ENCODE measurements around the gene RPL37. TPM values are rescaled to one million over a fixed set of nuclear protein-coding genes. Genes with fewer than 3 reads are reported as not detected.
"Not testable (repeated sequence)": the region's sequence is repeated elsewhere in the genome, so short reads cannot be mapped to it uniquely, and the experiment has no call there.

RPL37 gene
- total RNA-seq, 4 donors from 2014 or later: 42.4 to 155 (median 92.9) TPM

DNA sequence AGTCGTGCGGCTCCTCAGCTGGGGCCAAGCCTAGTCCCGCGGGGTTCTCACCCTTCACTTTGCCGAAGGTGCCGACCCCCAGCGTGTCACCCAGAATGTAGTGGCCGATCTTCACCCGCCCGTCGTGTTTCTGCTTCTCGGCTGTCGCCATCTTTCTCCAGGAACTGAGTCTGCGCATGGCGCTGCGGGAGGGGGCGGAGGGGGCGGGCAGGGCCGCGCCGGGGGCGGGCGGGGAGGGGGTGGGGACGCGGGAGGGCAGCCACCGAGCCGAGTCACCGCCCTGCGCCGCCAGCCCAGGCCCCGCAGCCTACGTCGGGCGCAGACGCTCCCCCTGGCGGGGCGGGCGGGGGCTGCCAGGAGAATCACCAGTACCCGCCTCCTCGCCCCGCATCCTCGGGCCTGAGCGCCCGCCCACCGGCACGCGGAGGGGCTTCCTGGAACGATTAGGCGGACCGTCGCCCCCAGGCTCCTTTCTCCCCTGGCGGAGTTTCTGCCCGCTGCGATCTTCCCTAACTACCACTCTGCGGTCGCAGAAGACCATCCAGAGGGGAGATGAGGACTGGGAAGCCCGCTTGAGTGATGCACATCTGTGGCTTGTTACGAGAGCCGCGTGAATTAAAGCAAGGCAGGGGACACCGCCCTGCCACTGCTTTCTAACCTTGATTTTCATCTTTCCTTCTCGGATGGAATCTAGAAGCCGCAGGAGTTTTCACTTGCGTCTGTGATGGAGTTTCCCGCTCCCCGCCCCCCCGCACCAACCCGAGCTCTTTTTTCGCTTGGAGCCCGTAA, 36.8 kb downstream of the RPL37 start, which contains the start of gene PRKAA1:
Gene PRKAA1, minus strand, starts transcription at position 363 of the 789 bp plus-strand sequence. Its CDS starts 185 bp downstream, at position 178.
- intact Hi-C loops (cut with DNase I; ENCODE audit: low total_unique reads): loop anchor here (1.0 kb wide), 2 partner anchors 37 to 43 kb away; partner anchors contain the start of genes RPL37 and TTC33
- TF ChIP-seq, protein P1, sequence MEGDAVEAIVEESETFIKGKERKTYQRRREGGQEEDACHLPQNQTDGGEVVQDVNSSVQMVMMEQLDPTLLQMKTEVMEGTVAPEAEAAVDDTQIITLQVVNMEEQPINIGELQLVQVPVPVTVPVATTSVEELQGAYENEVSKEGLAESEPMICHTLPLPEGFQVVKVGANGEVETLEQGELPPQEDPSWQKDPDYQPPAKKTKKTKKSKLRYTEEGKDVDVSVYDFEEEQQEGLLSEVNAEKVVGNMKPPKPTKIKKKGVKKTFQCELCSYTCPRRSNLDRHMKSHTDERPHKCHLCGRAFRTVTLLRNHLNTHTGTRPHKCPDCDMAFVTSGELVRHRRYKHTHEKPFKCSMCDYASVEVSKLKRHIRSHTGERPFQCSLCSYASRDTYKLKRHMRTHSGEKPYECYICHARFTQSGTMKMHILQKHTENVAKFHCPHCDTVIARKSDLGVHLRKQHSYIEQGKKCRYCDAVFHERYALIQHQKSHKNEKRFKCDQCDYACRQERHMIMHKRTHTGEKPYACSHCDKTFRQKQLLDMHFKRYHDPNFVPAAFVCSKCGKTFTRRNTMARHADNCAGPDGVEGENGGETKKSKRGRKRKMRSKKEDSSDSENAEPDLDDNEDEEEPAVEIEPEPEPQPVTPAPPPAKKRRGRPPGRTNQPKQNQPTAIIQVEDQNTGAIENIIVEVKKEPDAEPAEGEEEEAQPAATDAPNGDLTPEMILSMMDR (IDR thresholded peaks at IDR 0.05 in 4 of 5, conservative IDR thresholded peaks at IDR 0.05 in 1 of 5): peak; percentile 27 to 86 (median 68)
- peak; percentile 41 to 57 for TF ChIP-seq POLR2A (IDR thresholded peaks at IDR 0.05)
- ATAC-seq (peak; percentile 85 to 86), DNase-seq (peak; percentile 74 to 86)
- H3K4me1 ChIP-seq: peaks cover 19 to 21% of the 10 kb centered on the region in 2 donors
- no peaks in the 10 kb centered on the region for H3K9me3 ChIP-seq
- H3K27ac ChIP-seq: peak within 1 kb of the TSS; percentile 89 to 99 (median 98)
- H3K27me3 ChIP-seq: no peaks in the 10 kb centered on the region
- in situ Hi-C loops (cut with MboI; ENCODE audit: low sequenced_read_pairs in 4 of 4): no loop called here
- H3K4me3 ChIP-seq: peak within 1 kb of the TSS; percentile 91 to 100 (median 99)
- no peaks in the 10 kb centered on the region for H3K36me3 ChIP-seq

DNA sequence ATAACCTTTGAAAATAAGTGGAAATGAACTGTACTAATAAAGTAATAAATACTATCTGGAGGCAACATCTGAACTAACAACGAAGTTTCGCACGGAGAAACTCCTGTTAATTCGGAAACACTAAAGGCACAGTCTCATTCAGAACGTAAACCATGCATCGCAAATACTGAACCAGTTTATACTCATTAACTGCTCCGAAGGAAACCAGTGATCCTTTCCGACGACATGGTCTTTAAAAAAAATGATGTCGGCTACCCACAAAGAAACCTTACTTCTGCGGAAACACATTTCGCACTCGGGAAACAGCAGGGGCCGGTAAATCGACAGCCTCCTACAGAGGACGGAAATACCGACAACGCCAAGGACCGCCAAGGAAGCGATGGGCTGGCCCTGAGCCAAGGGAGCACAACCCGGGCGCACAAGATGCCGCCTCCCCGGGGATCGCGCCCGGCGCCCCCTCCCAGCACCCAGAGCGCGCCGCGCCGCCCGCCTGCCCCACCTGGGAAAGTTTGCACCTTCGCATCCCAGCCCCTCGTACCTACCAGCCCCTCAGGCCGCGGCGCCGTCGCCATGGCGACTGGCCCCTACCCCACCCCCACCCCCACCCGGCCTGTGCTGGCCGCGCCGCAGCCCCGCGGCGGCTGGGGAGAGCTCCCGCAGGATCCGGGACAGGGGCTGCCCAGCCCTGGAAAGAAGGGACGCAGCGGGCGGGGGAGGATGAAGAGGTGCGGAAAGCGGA, 37.6 kb downstream of the RPL37 start:
- H3K27ac ChIP-seq: peak overlapping the region; percentile 89 to 99 (median 98)
- H3K27me3 ChIP-seq: no peaks in the 10 kb centered on the region
- no peaks in the 10 kb centered on the region for H3K9me3 ChIP-seq
- TF ChIP-seq, protein P1 (IDR thresholded peaks at IDR 0.05 in 4 of 5, conservative IDR thresholded peaks at IDR 0.05 in 1 of 5): no peak
- no peak for TF ChIP-seq POLR2A (IDR thresholded peaks at IDR 0.05)
- H3K36me3 ChIP-seq: no peaks in the 10 kb centered on the region
- peak overlapping the region; percentile 91 to 100 (median 99) for H3K4me3 ChIP-seq
- intact Hi-C loops (cut with DNase I; ENCODE audit: low total_unique reads) (loop anchor here (1.0 kb wide), 2 partner anchors 38 to 42 kb away; partner anchors contain the start of genes RPL37 and TTC33), in situ Hi-C loops (cut with MboI; ENCODE audit: low sequenced_read_pairs in 4 of 4) (no loop called here)
- H3K4me1 ChIP-seq: peaks cover 19 to 24% of the 10 kb centered on the region in 2 donors
- peak; percentile 25 to 47 for DNase-seq
- ATAC-seq: peak; percentile 57 to 59

DNA sequence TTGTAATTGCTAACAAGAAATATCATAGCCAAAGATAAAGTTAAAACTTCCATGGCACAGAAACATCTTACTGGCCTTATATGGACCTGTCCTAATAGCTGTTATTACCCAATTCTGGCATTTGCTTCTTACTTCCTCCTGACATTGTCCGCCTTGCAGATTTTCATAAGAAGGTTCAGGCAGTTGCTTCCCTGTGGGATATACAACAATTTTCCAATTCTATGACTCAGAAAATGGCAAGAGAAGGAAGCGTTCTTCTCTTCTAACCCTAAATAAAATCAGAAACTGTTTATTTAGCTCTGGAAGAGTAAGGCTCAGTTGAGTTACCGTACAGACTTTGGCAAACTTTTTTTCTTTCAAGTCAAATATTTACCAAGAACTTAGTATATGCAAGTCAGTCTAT, 38.5 kb downstream of the RPL37 start:
- peak overlapping the region; percentile 89 to 99 (median 98) for H3K27ac ChIP-seq
- ATAC-seq: peak; percentile 40 to 64
- H3K4me1 ChIP-seq: peaks cover 28 to 32% of the 10 kb centered on the region in 2 donors
- no peak for DNase-seq
- H3K27me3 ChIP-seq: no peaks in the 10 kb centered on the region
- TF ChIP-seq, protein P1 (IDR thresholded peaks at IDR 0.05 in 4 of 5, conservative IDR thresholded peaks at IDR 0.05 in 1 of 5): no peak
- TF ChIP-seq POLR2A (IDR thresholded peaks at IDR 0.05): no peak
- no peaks in the 10 kb centered on the region for H3K9me3 ChIP-seq
- intact Hi-C loops (cut with DNase I; ENCODE audit: low total_unique reads): no loop called here
- peak overlapping the region; percentile 91 to 100 (median 99) for H3K4me3 ChIP-seq
- no peaks in the 10 kb centered on the region for H3K36me3 ChIP-seq
- in situ Hi-C loops (cut with MboI; ENCODE audit: low sequenced_read_pairs in 4 of 4): no loop called here

DNA sequence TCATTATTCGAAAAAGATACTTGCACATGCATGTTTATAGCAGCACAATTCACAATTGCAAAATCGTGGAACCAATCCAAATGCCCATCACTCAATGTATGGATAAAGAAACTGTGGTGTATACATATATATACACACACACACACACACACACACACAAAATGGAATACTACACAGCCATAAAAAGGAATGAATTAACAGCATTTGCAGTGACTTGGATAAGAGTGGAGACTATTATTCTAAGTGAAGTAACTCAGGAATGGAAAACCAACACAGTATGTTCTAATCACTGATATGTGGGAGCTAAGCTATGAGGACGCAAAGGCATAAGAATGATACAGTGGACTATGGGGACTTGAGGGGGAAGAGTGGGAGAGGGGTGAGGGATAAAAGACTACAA, 40.1 kb downstream of the RPL37 start:
- peaks cover 38 to 42% of the 10 kb centered on the region in 2 donors for H3K4me1 ChIP-seq
- H3K36me3 ChIP-seq; H3K4me3 ChIP-seq; DNase-seq; H3K27me3 ChIP-seq; intact Hi-C loops (cut with DNase I; ENCODE audit: low total_unique reads); ATAC-seq; in situ Hi-C loops (cut with MboI; ENCODE audit: low sequenced_read_pairs in 4 of 4); H3K27ac ChIP-seq; H3K9me3 ChIP-seq: not testable (repeated sequence)

- H3K36me3 ChIP-seq; in situ Hi-C loops (cut with MboI; ENCODE audit: low sequenced_read_pairs in 4 of 4); H3K9me3 ChIP-seq; H3K4me3 ChIP-seq; intact Hi-C loops (cut with DNase I; ENCODE audit: low total_unique reads); ATAC-seq; H3K27me3 ChIP-seq; DNase-seq; H3K27ac ChIP-seq: not testable (repeated sequence)
- peaks cover 38 to 41% of the 10 kb centered on the region in 2 donors for H3K4me1 ChIP-seq
Measured at GRCh38 chr5:40794340-40794739, 40.7 kb downstream of the RPL37 start.

GRCh38 chr5:40792691-40793090, 42.3 kb downstream of the RPL37 start:
- H3K27ac ChIP-seq; intact Hi-C loops (cut with DNase I; ENCODE audit: low total_unique reads); H3K27me3 ChIP-seq; H3K36me3 ChIP-seq; H3K9me3 ChIP-seq; DNase-seq; in situ Hi-C loops (cut with MboI; ENCODE audit: low sequenced_read_pairs in 4 of 4); ATAC-seq; H3K4me3 ChIP-seq: not testable (repeated sequence)
- peaks cover 38 to 43% of the 10 kb centered on the region in 2 donors for H3K4me1 ChIP-seq

Measured in gastrocnemius medialis (tissue), 4 donors.